HG03066 (cell line): ENCODE measurements around the gene PDGFD.

Source experiments
- ATAC-seq: cut with Tn5 transposase; IDR thresholded peaks from one replicate; pipeline ENCODE4 v1.9.1; 2021; ENCODE audit warnings: low read depth; ENCODE audit not compliant: unreplicated experiment

Gene PDGFD

GRCh38 chr11:104011044-104011443, 152.9 kb downstream of the PDGFD start:
- ATAC-seq = no peak

- ATAC-seq = no peak
Observed at GRCh38 chr11:104009744-104010143, 154.2 kb downstream of the PDGFD start.

- no peak for ATAC-seq
Observed at GRCh38 chr11:104005234-104005855, 158.6 kb downstream of the PDGFD start.

GRCh38 chr11:104003491-104003890, 160.5 kb downstream of the PDGFD start:
- ATAC-seq = no peak

GRCh38 chr11:104001561-104002056, 162.3 kb downstream of the PDGFD start:
- no peak for ATAC-seq

GRCh38 chr11:104000798-104001197, 163.1 kb downstream of the PDGFD start:
- ATAC-seq = no peak

GRCh38 chr11:103998826-103999508, 165.0 kb downstream of the PDGFD start:
- no peak for ATAC-seq

- peak; percentile 46 for ATAC-seq
Observed at GRCh38 chr11:103997082-103997481, 166.9 kb downstream of the PDGFD start.

GRCh38 chr11:103995896-103996295, 168.1 kb downstream of the PDGFD start:
- no peak for ATAC-seq

- no peak for ATAC-seq
Observed at GRCh38 chr11:103994518-103994917, 169.4 kb downstream of the PDGFD start.

GRCh38 chr11:103994094-103994493, 169.9 kb downstream of the PDGFD start:
- ATAC-seq = no peak

GRCh38 chr11:103993507-103993906, 170.4 kb downstream of the PDGFD start:
- no peak for ATAC-seq

GRCh38 chr11:103988595-103988969, 175.4 kb downstream of the PDGFD start:
- no peak for ATAC-seq

- no peak for ATAC-seq
Observed at GRCh38 chr11:103987629-103988594, 176.0 kb downstream of the PDGFD start.

GRCh38 chr11:103985041-103985440, 178.9 kb downstream of the PDGFD start:
- ATAC-seq = no peak

- ATAC-seq = no peak
Observed at GRCh38 chr11:103980108-103980507, 183.8 kb downstream of the PDGFD start.

GRCh38 chr11:103978616-103979595, 185.0 kb downstream of the PDGFD start:
- ATAC-seq = no peak

- ATAC-seq = no peak
Observed at GRCh38 chr11:103972013-103972412, 191.9 kb downstream of the PDGFD start.

- ATAC-seq = peak; percentile 96
Observed at GRCh38 chr11:103970701-103971249, 193.2 kb downstream of the PDGFD start.

- no peak for ATAC-seq
Observed at GRCh38 chr11:103968685-103969084, 195.3 kb downstream of the PDGFD start.
